ENCODE measurements around the gene DFFB. TPM values are rescaled to one million over a fixed set of nuclear protein-coding genes. Genes with fewer than 3 reads are reported as not detected.

Gene DFFB
- total and polyA plus RNA-seq, 9 of the 15 experiments (the other 6 are each of a cell fraction or from before 2014, with no cell fraction given): 2.3 to 15.8 (median 11.5) TPM

GRCh38 chr1:3868464-3869006 lies 11.3 kb downstream of the DFFB start:
- no peak overlapping the region; the same call in 1 of the 2 replicates for H3K4me2 ChIP-seq (ENCODE audit: insufficient read depth, low read length)
- no peaks in the 10 kb centered on the region for H3K9me1 ChIP-seq (ENCODE audit: control insufficient read depth, insufficient read depth, low read length)
- H3K4me1 ChIP-seq (replicated peaks in 1 of 2; ENCODE audit: control insufficient read depth in 2 of 2, insufficient read depth in 2 of 2, low read length in 2 of 2): peaks cover 17 to 32% of the 10 kb centered on the region in 2 experiments; a peak in 4 of 5 replicates
- in situ Hi-C loops (cut with MboI): no loop called here
- H3K9ac ChIP-seq (ENCODE audit: insufficient read depth in 1 of 2, low read depth in 2 of 2, low read length in 2 of 2): peak overlapping the region in 1 of 2 experiments; percentile 31; a peak in 1 of 4 replicates
- H3K36me3 ChIP-seq (ENCODE audit: control insufficient read depth, insufficient read depth, low read length): peaks cover 40% of the 10 kb centered on the region
- ChIA-PET POLR2A (interaction anchor here (0.7 to 1.7 kb wide), 3 partner anchors 10 to 27 kb away, joined by 3 to 10 read pairs (median 3); no protein-coding TSS in a partner anchor), CTCF (ENCODE audit: low intra/inter-chr PET ratio) (interaction anchor here (2.0 kb wide), 1 partner anchor 11 kb away, joined by 6 read pairs; the partner anchor contains the start of genes CEP104 and DFFB)
- no peak overlapping the region for H3K27ac ChIP-seq (ENCODE audit: extremely low read depth, low read depth, low read length)
- no peaks in the 10 kb centered on the region for H3K79me2 ChIP-seq (ENCODE audit: control insufficient read depth, insufficient read depth, low read length)
- H3K4me3 ChIP-seq: no peak overlapping the region
- peak; percentile 82 for FAIRE-seq
- H3K27me3 ChIP-seq (ENCODE audit: control insufficient read depth in 2 of 2, insufficient read depth in 2 of 2, low read length in 2 of 2): no peaks in the 10 kb centered on the region
- intact Hi-C loops (cut with micrococcal nuclease): no loop called here
- H2AFZ ChIP-seq (ENCODE audit: low read depth, low read length): no peak overlapping the region
- no peaks in the 10 kb centered on the region for H4K20me1 ChIP-seq (replicated peaks; ENCODE audit: control insufficient read depth, insufficient read depth, low read length)
- 0 out of 2 replicates have a peak, but pooled peaks cover 2% of the 10 kb centered on the region for H3K9me3 ChIP-seq (replicated peaks; ENCODE audit: control insufficient read depth, insufficient read depth, low read depth, low read length)
- 80% methylated on average over 13 of the region's 13 CpGs for WGBS (ENCODE audit: insufficient coverage, low coverage, missing lambda C conversion rate)
- no peak for DNase-seq (ENCODE audit: extremely low read depth in 1 of 4, low spot score in 3 of 4)
- BruUV-seq (replicated peaks): no TSS peak
- no peak for ATAC-seq
- no peak for TF ChIP-seq STAG1 (CRISPR knock-in tag; IDR thresholded peaks at IDR 0.05; ENCODE audit: borderline replicate concordance)
- no peak for TF ChIP-seq ZNF311 (CRISPR knock-in tag; IDR thresholded peaks at IDR 0.05)
- TF ChIP-seq MTA3 (IDR thresholded peaks at IDR 0.05; ENCODE audit: borderline replicate concordance): no peak
- TF ChIP-seq POLR2B (IDR thresholded peaks at IDR 0.05; ENCODE audit: low read depth, partially characterized antibody): no peak
- TF ChIP-seq HDAC2 (IDR thresholded peaks at IDR 0.05): no peak
- no peak for TF ChIP-seq ZNF239 (CRISPR knock-in tag; IDR thresholded peaks at IDR 0.05)
- 0 out of 2 replicates have a peak, but pooled peaks have one; percentile 34 for TF ChIP-seq HNRNPL (IDR thresholded peaks at IDR 0.05; ENCODE audit: low read depth, low read length)
- TF ChIP-seq ZNF77 (CRISPR knock-in tag; IDR thresholded peaks at IDR 0.05): no peak
- TF ChIP-seq, protein P1, sequence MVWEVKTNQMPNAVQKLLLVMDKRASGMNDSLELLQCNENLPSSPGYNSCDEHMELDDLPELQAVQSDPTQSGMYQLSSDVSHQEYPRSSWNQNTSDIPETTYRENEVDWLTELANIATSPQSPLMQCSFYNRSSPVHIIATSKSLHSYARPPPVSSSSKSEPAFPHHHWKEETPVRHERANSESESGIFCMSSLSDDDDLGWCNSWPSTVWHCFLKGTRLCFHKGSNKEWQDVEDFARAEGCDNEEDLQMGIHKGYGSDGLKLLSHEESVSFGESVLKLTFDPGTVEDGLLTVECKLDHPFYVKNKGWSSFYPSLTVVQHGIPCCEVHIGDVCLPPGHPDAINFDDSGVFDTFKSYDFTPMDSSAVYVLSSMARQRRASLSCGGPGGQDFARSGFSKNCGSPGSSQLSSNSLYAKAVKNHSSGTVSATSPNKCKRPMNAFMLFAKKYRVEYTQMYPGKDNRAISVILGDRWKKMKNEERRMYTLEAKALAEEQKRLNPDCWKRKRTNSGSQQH (CRISPR knock-in tag; IDR thresholded peaks at IDR 0.05): no peak
- no peak for TF ChIP-seq ZNF717 (CRISPR knock-in tag; IDR thresholded peaks at IDR 0.05)
- peak; percentile 56; the same call in 1 of the 2 replicates for TF ChIP-seq MBD2 (IDR thresholded peaks at IDR 0.05; ENCODE audit: borderline replicate concordance, low read depth)
- no peak for TF ChIP-seq ZNF217 (CRISPR knock-in tag; IDR thresholded peaks at IDR 0.05)
- TF ChIP-seq NFE2 (IDR thresholded peaks at IDR 0.05; ENCODE audit: low read depth): no peak
- no peak for TF ChIP-seq CREB1 (IDR thresholded peaks at IDR 0.05)
- no peak for TF ChIP-seq CREB1 (CRISPR knock-in tag; IDR thresholded peaks at IDR 0.05)
- no peak for TF ChIP-seq ELF2 (CRISPR knock-in tag; IDR thresholded peaks at IDR 0.05)
- TF ChIP-seq, protein P2, sequence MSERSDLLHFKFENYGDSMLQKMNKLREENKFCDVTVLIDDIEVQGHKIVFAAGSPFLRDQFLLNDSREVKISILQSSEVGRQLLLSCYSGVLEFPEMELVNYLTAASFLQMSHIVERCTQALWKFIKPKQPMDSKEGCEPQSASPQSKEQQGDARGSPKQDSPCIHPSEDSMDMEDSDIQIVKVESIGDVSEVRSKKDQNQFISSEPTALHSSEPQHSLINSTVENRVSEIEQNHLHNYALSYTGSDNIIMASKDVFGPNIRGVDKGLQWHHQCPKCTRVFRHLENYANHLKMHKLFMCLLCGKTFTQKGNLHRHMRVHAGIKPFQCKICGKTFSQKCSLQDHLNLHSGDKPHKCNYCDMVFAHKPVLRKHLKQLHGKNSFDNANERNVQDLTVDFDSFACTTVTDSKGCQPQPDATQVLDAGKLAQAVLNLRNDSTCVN (CRISPR knock-in tag; IDR thresholded peaks at IDR 0.05): no peak
- TF ChIP-seq IFI16 (CRISPR knock-in tag; IDR thresholded peaks at IDR 0.05): no peak
- peak in 1 of 2 experiments; percentile 64; a peak in 1 of 3 replicates for TF ChIP-seq CBX3 (IDR thresholded peaks at IDR 0.05; ENCODE audit: borderline replicate concordance in 1 of 2, low read length in 2 of 2)
- no peak for TF ChIP-seq THRA (IDR thresholded peaks at IDR 0.05)
- peak; percentile 74 for TF ChIP-seq NFIC (IDR thresholded peaks at IDR 0.05)

Measured in K562 (cell line).